Endothelial cell of umbilical vein (primary cell): ENCODE data around the gene ITIH5. TPM values are rescaled to one million over a fixed set of nuclear protein-coding genes. Genes with fewer than 3 reads are reported as not detected.

ENCODE experiments used
- BruUV-seq: library from RNA; stranded (reverse); fragments of 400-500 nt; replicated peaks from 2 replicates; lab custom pipeline; 2021; lab: Mats Ljungman, UMichigan
- CTCF ChIA-PET: fragments of 300-600, 350-600 bp; sonication (Branson Sonifier 250); formaldehyde crosslinking; loops from one replicate; lab custom pipeline; 2021; ENCODE audit warnings: antibody characterized with exemption, inconsistent platforms; lab: Charles Lee
- POLR2A ChIA-PET: fragments of 300-600, 350-600 bp; sonication (Branson Sonifier 250); formaldehyde crosslinking; loops from one replicate; lab custom pipeline; 2021; ENCODE audit warnings: antibody characterized with exemption, inconsistent platforms; lab: Charles Lee
- DNase-seq: peaks from one replicate; pipeline ENCODE4 v3.0.0-alpha.2; 2011; ENCODE audit warnings: low read depth, low spot score
- FAIRE-seq: peaks from 2 replicates; lab custom pipeline; 2011; peaks lifted over from hg19 to GRCh38; lab: Jason Lieb, UNC
- H2AFZ ChIP-seq: 2 replicates; pipeline ENCODE4 v1.6.0; 2012; ENCODE audit warnings: low read depth, low read length, control low read depth, inconsistent platforms
- H3K27ac ChIP-seq: 2 replicates; pipeline ENCODE4 v1.5.1; 2011; ENCODE audit warnings: low read depth, mild to moderate bottlenecking, control low read depth, low read length, moderate library complexity; ENCODE audit not compliant: insufficient read depth
- H3K27me3 ChIP-seq, 2 experiments: 2 replicates each; pipeline versions ENCODE4 v1.6.0 to v1.6.1; 2011; ENCODE audit warnings: low read length in 2 of 2, mixed read lengths in 1 of 2; ENCODE audit not compliant: control insufficient read depth in 2 of 2, insufficient read depth in 2 of 2
- H3K36me3 ChIP-seq, 2 experiments: 2 replicates in 1 of 2; 3 replicates in 1 of 2; pipeline ENCODE4 v1.5.1; 2011; ENCODE audit warnings: low read length in 2 of 2, mild to moderate bottlenecking in 1 of 2, moderate library complexity in 1 of 2; ENCODE audit not compliant: control insufficient read depth in 2 of 2, insufficient read depth in 2 of 2; ENCODE audit errors: extremely low read depth in 1 of 2
- H3K4me1 ChIP-seq: 3 replicates; pipeline ENCODE4 v1.5.1; 2011; ENCODE audit warnings: mild to moderate bottlenecking, low read length; ENCODE audit not compliant: control insufficient read depth, insufficient read depth; ENCODE audit errors: extremely low read depth
- H3K4me2 ChIP-seq: 2 replicates; pipeline ENCODE4 v1.6.1; 2011; ENCODE audit warnings: low read length, control low read depth, mixed read lengths; ENCODE audit not compliant: insufficient read depth
- H3K4me3 ChIP-seq, 3 experiments: fragments of 200-600 bp in 1 of 3; sonication (generic), shearing (Covaris generic) in 1 of 3; replicated peaks in 1 of 3; 2 replicates each; pipeline ENCODE4 v1.5.1; 2011 to 2016; ENCODE audit warnings: control low read depth in 3 of 3, low read length in 3 of 3, mild to moderate bottlenecking in 2 of 3, inconsistent platforms in 1 of 3, low read depth in 1 of 3, moderate library complexity in 1 of 3; ENCODE audit not compliant: insufficient read depth in 1 of 3
- H3K79me2 ChIP-seq: 2 replicates; pipeline ENCODE4 v1.6.0; 2012; ENCODE audit warnings: low read length, inconsistent platforms; ENCODE audit not compliant: control insufficient read depth, insufficient read depth
- H3K9ac ChIP-seq: replicated peaks from 2 replicates; pipeline ENCODE3; 2011; ENCODE audit warnings: low read length, control low read depth; ENCODE audit not compliant: insufficient read depth; ENCODE audit errors: extremely low read depth
- H3K9me1 ChIP-seq: replicated peaks from 3 replicates; pipeline ENCODE4 v1.6.0; 2011; ENCODE audit warnings: mild to moderate bottlenecking, low read length; ENCODE audit not compliant: control insufficient read depth, insufficient read depth; ENCODE audit errors: extremely low read depth
- H3K9me3 ChIP-seq: replicated peaks from 2 replicates; pipeline ENCODE4 v1.5.1; 2012; ENCODE audit warnings: low read length, inconsistent platforms; ENCODE audit not compliant: control insufficient read depth, insufficient read depth
- H4K20me1 ChIP-seq: replicated peaks from 2 replicates; pipeline ENCODE3; 2011; ENCODE audit warnings: mild to moderate bottlenecking, low read length; ENCODE audit not compliant: control insufficient read depth, insufficient read depth; ENCODE audit errors: extremely low read depth
- CTCF ChIP-seq, 2 donors: IDR thresholded peaks; 1 replicate in 1 of 2; 2 replicates in 1 of 2; pipeline ENCODE4 v1.5.1; 2011; ENCODE audit warnings: low read length in 2 of 2, mild to moderate bottlenecking in 2 of 2, moderate library complexity in 2 of 2, control low read depth in 1 of 2, inconsistent platforms in 1 of 2, low read depth in 1 of 2; ENCODE audit not compliant: insufficient read depth in 1 of 2; ENCODE audit errors: extremely low read depth in 1 of 2
- EZH2 ChIP-seq: IDR thresholded peaks from 2 replicates; pipeline ENCODE4 v1.6.1; 2012; ENCODE audit warnings: borderline replicate concordance, low read depth, mild to moderate bottlenecking, moderate library complexity, low read length, inconsistent platforms; ENCODE audit not compliant: severe bottlenecking
- FOS ChIP-seq: IDR thresholded peaks from 2 replicates; pipeline ENCODE4 v1.6.1; 2011; ENCODE audit warnings: mild to moderate bottlenecking, low read length, moderate library complexity, borderline replicate concordance; ENCODE audit not compliant: insufficient read depth
- JUN ChIP-seq: IDR thresholded peaks from 2 replicates; pipeline ENCODE4 v1.6.1; 2011; ENCODE audit warnings: borderline replicate concordance, low read depth; ENCODE audit not compliant: insufficient read length, insufficient read depth
- MYC ChIP-seq: IDR thresholded peaks from one replicate; pipeline ENCODE4 v1.6.1; 2011; ENCODE audit warnings: mild to moderate bottlenecking, low read depth, low read length
- POLR2A ChIP-seq: IDR thresholded peaks from 2 replicates; pipeline ENCODE4 v1.6.1; 2012; ENCODE audit warnings: low read depth, mild to moderate bottlenecking, control low read depth, low read length
- POLR2AphosphoS5 ChIP-seq: IDR thresholded peaks from 2 replicates; pipeline ENCODE4 v1.6.1; 2012; ENCODE audit warnings: low read depth, mild to moderate bottlenecking, control low read depth, low read length, moderate library complexity; ENCODE audit not compliant: insufficient read depth
- dilution Hi-C: fragments of 300-500 bp; cut with MboI; formaldehyde crosslinking; loops from one replicate; pipeline ENCODE4 v1.15.0; 2019; ENCODE audit warnings: low sequenced_read_pairs; ENCODE audit not compliant: extremely low pct_ligation_motif_present
- intact Hi-C: fragments of 100-400 bp; cut with micrococcal nuclease; formaldehyde crosslinking; loops from one replicate; pipeline ENCODE4 v1.10.0; 2022
- polyA plus RNA-seq, 4 experiments: library from polyadenylated mRNA; depleted of rRNA in 3 of 4; stranded (reverse) in 3 of 4; unstranded in 1 of 4; fragments of >200 nt; gene quantifications; 2 replicates each; pipeline versions ENCODE4 v1.2.1 to v1.2.3, GENCODE V29; 2011 to 2012; ENCODE audit warnings: missing spikeins in 1 of 4
- total RNA-seq: library from RNA; stranded (reverse); gene quantifications from 2 replicates; pipeline ENCODE4 v1.2.3, GENCODE V29; 2021

ITIH5 gene
- total and polyA plus RNA-seq, 2 donors (not counting 3 experiments of a cell fraction or from before 2014, with no cell fraction given) = not detected

GRCh38 chr10:7520507-7521485 is 146.0 kb downstream of the ITIH5 start:
- Histone ChIP-seq H3K9me3 (no peaks in the 10 kb centered on the region), H3K4me2 (no peak overlapping the region), H3K9me1 (no peaks in the 10 kb centered on the region), H3K9ac (no peak overlapping the region), H2AFZ (no peak overlapping the region), H3K36me3 (no peaks in the 10 kb centered on the region), H4K20me1 (no peaks in the 10 kb centered on the region), H3K4me1 (no peaks in the 10 kb centered on the region), H3K79me2 (no peaks in the 10 kb centered on the region), H3K27ac (no peak overlapping the region), H3K27me3 (no peaks in the 10 kb centered on the region), H3K4me3 (no peak overlapping the region)
- TF ChIP-seq EZH2 (no peak), FOS (no peak), MYC (no peak), POLR2A (no peak), JUN (no peak), POLR2AphosphoS5 (no peak), CTCF (IDR thresholded peaks at IDR 0.05; ENCODE audit: extremely low read depth in 1 of 2, insufficient read depth in 1 of 2, low read depth in 1 of 2, low read length in 2 of 2) (no peak)
- FAIRE-seq = no peak
- dilution Hi-C loops = no loop called here
- ChIA-PET POLR2A (no interaction called here), CTCF (no interaction called here)
- no peak for DNase-seq
- BruUV-seq = no TSS peak
- intact Hi-C loops = loop anchor here (10.0 kb wide), 1 partner anchor 534 kb away; the partner anchor contains the start of gene GATA3
